ENCODE data around the gene KIF26B.
A peak's percentile ranks its signal among the peaks of the same experiment; 100 is the strongest.

The KIF26B gene

GRCh38 chr1:245211035-245211749 lies 56.4 kb downstream of the KIF26B start:
- DNase-seq, result peak; percentile 63

DNA sequence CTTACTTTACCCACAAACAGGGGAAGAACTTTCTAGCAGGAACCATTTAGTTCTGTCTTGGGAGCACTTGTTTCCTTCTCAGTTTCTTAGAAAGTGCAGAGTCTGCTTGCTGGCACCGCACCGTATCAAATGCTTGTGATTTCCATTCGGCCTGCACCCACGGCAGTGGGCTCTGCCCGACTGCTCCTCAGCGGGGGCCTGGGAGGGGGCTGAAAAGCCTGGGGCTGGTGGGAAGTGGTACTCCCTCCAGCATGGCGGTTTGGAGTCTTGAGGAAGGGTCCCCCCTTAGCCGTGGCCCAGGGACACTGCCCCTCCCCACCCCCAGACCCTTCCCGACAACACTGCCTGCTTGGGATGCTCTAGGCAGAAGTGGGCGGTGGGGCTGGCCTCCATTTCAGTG lies 57.0 kb downstream of the KIF26B start:
- DNase-seq, result no peak

DNA sequence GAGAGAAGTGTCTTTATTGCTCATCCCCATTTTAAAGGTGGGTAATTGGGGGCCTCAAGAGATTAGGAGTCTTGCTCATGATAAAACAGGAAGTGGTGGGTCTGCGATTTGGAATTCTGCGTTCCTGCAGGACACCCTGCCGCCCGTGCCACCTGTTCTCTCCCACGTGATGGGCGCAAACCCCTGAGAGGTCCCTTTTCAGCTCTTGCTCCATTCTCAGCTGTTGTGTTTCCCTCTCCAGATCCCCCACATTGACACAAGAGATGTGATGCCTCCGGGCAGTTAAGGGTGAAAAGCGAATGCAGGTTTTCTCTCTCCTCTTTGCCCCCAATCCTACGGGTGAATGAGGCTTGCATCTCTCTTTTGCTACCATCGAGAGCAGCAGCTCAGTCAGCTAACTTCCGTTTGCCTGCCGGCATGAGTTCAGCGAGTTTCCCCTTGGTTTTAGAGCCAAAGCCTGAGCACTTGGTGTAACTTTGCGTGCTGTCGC lies 57.5 kb downstream of the KIF26B start:
- no peak for DNase-seq

DNA sequence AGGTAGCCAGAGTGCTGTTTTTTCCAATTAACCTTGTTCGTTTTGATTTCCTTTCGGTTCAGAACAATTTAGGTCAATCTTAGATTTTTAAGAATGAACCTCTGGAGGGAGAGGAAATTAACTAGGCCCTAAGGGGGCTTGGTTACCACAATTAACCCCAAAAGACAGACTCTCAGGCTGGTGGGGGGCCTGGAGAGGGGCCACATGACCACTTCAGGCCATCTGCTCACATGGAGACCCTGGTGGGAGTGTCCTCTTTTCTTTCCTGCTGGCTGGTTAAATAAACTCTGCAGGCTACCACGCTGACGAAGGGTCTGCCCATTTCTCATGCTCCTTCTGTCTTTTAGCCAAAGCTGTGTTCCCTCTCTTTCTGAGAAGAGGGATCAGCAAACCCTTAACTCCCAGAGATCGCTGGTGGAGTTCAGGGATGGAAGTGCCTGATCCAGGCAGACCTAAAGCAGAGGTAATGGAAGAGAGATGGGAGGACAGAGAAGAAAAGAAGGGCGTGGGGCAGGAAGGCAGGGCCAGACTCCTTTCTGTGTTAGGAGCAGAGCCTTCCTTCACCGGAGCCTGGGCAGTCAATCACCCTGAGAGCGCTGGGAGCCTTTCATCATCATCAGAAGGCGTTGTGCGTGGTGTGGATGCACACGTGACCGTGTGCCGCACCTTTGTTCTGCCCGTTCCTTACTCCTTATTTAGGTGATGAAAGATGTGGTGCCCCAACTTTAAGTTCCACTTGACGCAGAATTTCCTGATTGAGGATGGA lies 58.5 kb downstream of the KIF26B start:
- DNase-seq, result no peak

DNA sequence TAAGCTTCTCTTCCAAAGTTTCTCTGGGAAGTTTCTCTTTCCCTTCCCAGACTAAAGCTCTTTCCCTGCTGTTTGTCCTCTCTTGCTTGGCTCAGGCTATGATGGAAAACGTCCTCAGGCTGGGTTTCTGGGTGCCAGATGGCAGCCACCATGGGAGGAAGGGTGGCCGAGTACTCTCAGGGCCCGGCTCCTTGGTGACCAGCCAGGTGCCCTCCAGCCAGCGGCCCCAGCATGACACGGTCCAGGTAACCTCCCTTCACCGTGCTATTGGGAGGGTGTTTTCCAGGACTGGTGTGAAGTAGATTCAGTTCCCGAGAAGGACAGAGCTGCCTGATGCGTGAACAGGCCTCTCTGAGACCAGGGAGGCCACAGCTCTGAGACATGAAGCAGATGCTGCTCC lies 60.3 kb downstream of the KIF26B start:
- no peak for DNase-seq

DNA sequence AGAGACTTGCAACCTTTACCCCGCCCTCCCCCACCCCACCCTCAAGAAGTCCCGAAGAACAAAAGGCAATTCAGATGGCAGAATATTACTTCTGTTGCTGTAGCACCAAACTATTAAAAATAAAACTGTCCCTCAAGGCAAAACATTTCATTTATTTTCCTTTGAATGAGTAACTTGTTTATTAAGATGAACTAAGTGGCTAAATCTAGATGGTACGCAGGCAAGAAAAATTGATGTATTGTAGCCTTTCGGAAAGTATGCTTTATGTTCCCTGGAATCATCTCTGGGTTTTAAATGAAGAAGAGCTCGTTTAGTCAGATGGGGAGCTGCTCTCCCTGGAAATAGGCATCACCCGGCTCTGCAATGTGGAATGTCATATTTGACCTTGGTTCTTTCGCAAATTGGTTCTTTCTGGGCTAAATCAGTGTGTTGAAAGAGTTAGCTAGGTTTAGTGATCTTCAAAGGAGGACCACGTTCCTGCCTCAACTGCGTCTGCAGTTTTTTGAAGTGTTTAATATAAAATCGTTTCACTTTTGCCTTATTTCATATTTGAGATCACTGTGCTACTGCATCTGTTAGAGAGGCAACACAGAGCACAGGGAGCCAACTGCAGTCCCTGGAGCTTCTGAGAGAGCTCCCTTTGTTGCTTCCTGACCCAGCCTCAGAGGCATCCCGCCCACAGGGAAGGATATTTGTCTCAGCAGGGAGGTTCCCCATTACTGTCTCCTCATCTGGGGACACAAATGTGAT lies 61.8 kb downstream of the KIF26B start:
- no peak for DNase-seq

DNA sequence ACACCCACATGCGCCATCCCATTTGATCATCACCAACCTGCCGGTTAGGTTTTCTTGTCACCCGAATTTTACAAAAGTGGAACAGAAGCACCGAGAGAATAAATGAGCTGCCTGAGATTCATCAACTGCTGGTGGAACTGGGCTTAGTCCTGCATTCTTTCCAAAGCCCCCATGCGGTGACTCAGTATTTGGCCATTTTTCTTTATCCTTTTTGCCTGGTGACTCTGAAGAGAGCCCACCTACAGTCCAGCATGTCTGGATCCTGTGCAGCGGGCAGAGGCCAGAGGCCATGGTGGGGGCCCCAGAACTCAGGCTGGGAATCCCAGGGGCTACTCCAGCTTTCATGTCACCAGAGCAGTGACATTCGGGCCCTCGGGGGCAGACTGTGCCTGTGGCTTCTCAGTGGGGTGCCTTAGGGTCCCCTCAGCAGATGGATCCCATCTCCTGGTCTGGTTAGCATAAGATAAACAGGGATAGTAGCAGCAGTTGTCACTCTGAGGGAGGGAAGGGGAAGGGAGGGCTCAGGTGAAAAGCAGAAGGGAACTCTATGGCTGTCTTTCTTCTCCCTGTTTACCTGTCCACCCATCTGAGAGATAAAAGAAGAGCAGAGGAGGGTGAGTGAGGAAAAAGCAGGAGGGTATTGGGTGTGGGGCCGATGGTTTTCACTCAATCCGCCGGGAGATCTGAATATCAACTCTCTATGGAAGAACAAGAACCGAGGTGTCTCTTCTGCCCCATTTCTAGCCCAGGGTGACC lies 63.2 kb downstream of the KIF26B start:
- DNase-seq, result peak; percentile 62

GRCh38 chr1:245220381-245220985 lies 65.7 kb downstream of the KIF26B start:
- DNase-seq, result no peak

- no peak for DNase-seq
Observed at GRCh38 chr1:245221805-245222204, 67.0 kb downstream of the KIF26B start.

DNA sequence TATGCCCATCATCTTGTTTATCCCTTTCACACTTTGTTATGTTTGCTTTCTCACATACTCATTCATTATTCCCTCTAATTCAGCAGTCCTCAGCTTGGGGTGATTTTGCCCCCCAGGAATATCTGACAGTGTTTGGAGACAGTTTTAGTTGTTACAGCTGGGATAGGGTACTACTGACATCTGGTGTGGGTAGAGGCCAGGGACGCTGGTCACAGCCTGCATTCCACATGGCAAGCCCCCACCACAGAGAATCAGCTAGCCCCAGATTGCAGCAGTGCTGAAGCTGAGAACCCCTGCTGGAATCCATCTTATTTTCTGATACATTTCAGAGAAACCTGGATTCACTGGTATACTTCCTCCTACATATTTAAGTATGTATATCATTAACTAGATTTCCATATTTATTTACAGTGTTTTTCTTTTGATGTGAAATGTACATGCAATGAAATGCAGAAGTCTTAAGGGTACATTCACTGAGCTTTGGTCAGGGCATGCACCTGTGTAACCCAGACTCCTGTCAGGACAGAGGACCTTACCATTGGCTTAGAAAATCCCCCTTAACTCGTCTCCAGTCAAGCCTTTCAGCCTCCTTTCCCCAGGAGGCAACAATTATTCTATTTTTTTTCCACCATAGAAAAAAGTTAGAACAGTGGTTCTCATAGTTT lies 68.3 kb downstream of the KIF26B start:
- DNase-seq, result no peak

- DNase-seq, result peak; percentile 71
Observed at GRCh38 chr1:245225322-245226202, 70.8 kb downstream of the KIF26B start.

GRCh38 chr1:245226203-245226499 lies 71.4 kb downstream of the KIF26B start:
- no peak for DNase-seq

DNA sequence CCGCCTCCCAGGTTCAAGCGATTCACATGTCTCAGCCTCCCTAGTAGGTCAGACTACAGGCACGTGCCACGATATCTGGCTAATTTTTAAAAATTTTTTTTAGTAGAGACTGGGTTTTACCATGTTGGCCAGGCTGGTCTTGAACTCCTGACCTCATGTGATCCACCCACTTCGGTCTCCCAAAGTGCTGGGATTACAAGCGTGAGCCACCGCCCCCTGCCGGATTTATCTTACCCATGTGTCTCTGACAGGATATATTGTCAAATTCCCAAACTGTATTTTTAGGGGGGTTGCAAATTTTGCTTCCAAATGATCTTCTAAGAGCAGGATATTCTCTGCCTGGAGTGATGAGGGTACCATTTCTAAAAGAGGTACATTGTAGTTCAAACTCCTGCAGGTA lies 74.3 kb downstream of the KIF26B start:
- no peak for DNase-seq

GRCh38 chr1:245232931-245233330 lies 78.1 kb downstream of the KIF26B start:
- peak; percentile 13 for DNase-seq

GRCh38 chr1:245234217-245235081 lies 79.7 kb downstream of the KIF26B start:
- DNase-seq, result peak; percentile 83

DNA sequence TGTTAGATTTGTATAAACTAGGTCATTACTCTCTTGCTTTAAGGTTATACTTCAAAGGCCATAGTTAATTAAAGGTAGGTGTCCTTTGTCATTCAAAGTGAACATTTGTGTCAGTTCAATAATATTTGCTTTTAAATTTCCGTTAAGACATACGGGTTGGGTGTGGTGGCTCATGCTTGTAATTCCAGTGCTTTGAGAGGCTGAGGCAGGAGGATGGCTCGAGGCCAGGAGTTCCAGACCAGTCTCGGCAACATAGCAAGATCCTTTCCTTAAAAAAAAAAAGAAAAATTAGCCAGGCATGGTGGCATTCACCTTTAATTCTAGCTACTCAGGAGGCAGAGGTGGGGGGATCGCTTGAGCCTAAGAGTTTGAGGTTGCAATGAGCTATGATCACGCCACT lies 80.4 kb downstream of the KIF26B start:
- DNase-seq, result peak; percentile 25

GRCh38 chr1:245240648-245241165 lies 85.9 kb downstream of the KIF26B start:
- peak; percentile 29 for DNase-seq

DNA sequence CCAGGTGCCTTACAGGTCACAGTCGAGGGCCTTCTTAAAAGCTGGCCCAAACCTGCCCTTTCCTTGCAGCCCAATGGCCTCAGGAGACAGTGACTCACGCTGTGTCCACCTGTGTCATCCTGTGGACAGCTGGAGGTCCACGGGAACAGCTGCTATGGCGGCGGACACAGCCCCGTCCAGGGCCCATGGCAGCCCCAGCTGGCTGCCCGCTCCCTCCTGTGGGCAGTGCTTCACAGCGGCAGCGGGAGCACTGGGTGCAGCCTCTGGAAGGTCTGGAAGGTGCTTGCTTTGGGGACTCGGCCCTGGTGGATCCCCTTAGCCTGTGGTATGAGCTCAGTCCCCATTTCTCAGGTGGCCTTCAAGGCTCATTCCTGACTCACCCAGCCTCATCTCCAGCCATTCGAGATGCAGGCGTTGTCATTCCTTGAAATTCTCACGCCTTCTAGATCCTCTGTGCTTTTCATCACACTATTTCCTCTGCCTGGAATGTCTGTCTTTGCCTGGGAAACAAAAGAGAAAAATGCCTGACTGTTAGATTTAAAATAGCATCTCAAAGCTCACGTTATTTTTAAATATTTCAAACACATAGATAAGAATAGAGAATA lies 86.8 kb downstream of the KIF26B start:
- DNase-seq, result peak; percentile 54

DNA sequence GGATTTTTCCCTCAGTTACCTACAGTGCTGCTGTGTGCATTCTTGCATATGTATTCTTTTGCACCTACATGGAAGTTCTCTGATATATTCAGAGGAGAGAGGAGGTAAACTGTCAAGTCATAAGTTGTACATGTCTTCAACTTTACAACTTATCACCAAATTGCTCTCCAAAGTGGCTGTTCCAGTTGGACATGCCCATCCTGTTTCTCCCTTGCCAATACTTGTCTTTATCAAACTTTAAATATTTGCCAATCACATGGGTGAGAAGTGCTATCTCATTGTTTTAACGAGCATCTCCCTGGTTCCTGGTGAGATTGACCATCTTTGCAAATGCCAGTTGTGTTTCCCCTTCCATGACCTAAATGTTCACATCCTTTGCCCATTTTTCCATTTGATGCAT lies 88.2 kb downstream of the KIF26B start:
- peak; percentile 14 for DNase-seq
